Activated CD4-positive, alpha-beta T cell treated with anti-CD3 and anti-CD28 coated beads, Interleukin-2, amount 50 U/mL, for 1 hour (primary cell): ENCODE measurements around the gene ORC1.
"Not testable (repeated sequence)": the region's sequence is repeated elsewhere in the genome, so short reads cannot be mapped to it uniquely, and the experiment has no call there.

ENCODE experiments used
- DNase-seq: peaks from one replicate; pipeline ENCODE4 v3.0.0-alpha.2; 2020

ORC1 gene

GRCh38 chr1:52369851-52370250 is 34.4 kb downstream of the ORC1 start:
- not testable (repeated sequence) for DNase-seq

GRCh38 chr1:52368383-52369172 is 35.6 kb downstream of the ORC1 start:
- DNase-seq = peak; percentile 54

GRCh38 chr1:52367272-52367671 is 37.0 kb downstream of the ORC1 start:
- DNase-seq = no peak

- no peak for DNase-seq
These were observed 37.8 kb downstream of the ORC1 start for GRCh38 chr1:52366517-52366827.

DNA sequence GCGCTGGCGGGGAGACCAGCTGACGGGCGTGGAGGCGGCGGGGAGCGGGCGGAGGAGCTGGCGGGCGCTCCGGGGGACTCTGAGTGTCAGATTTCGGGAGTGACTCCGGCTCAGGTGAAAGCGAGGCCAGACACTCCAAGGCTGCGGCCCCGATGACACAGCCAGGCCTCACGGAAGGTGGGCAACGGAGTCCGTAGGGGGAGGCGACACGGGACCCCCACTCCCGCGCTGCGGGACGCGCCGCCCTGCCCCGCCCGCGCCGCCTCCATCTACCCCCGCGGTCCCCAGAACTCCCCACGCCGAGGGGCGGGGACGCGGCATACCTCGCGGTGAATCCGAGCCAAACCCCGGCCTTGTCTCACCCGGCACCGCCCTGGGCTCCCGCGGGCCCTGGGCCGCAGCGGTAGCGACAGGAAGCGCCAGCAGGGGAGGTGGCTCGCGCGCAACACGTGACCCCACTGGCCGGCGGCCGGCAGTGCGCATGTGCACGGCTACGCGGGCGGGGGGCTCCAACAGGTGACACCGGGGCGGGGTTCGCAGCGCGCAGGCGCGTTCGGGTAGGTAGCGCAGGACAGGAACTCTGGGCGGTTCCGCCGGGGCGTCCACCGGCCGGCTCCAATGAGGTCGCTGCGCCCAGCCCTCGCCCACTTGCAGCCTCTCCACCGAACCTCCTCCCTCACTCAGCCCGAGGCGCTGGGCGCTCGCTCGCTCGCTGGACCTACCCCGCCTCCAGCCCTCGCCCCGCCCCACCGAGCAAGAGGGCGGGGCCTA is 38.3 kb downstream of the ORC1 start, which contains the start of gene CC2D1B:
TSS of gene CC2D1B (minus strand) at position 460 of the 771 bp plus-strand sequence. CDS start 1,585 bp downstream, outside the sequence.
- peak; percentile 99 for DNase-seq

DNA sequence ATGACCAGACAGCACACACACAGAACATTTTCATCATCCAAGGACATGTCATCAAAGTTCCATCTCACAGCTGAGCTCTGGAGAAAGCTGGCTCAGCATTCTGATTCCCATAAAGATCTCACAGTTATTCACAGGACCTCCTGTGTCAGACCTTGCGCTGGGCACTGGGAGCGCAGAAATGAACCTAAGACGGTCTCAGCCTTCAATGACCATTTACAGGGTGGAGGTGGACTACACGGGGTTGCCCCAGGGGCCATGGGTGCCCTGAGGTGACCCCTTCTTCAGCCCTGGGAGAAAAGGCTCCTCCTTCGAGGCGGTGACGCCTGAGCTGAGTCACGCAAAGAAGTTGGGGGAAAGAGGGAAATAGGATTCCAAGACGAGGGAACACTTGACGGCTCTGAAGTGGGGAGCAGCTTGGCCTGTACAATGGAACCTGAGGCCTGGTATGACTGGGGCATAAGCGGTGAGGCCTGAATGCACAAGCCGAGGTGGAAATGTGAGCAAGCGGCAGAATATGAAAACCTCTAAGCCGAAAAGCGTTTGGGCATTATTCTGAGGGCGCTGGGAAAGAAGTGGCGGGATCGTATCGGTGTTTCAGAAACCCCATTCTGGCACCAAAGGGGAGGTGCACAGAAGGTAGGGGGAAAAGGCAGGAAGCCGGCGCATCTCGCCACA is 39.0 kb downstream of the ORC1 start:
- peak; percentile 13 for DNase-seq

- no peak for DNase-seq
These were observed 39.9 kb downstream of the ORC1 start for GRCh38 chr1:52364235-52364839.

DNA sequence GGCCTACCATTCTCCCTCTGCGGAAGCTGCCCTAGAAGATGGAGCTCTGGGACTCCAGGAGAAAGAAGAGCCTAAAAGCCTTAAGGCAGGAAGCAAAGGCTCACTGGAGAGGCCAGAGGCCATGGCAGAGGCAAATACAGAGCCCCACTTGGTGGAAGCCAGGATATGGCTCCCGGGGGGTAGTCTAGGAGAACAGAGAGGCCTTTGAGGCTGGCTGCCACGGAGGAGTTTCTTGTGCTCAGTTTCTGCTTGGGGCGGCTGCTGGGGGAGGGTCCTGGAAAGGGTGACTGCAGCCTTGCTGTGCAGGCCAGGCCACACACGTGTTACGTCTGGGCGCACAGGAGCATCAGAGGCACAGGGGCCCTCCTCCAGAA is 43.6 kb downstream of the ORC1 start:
- no peak for DNase-seq

DNA sequence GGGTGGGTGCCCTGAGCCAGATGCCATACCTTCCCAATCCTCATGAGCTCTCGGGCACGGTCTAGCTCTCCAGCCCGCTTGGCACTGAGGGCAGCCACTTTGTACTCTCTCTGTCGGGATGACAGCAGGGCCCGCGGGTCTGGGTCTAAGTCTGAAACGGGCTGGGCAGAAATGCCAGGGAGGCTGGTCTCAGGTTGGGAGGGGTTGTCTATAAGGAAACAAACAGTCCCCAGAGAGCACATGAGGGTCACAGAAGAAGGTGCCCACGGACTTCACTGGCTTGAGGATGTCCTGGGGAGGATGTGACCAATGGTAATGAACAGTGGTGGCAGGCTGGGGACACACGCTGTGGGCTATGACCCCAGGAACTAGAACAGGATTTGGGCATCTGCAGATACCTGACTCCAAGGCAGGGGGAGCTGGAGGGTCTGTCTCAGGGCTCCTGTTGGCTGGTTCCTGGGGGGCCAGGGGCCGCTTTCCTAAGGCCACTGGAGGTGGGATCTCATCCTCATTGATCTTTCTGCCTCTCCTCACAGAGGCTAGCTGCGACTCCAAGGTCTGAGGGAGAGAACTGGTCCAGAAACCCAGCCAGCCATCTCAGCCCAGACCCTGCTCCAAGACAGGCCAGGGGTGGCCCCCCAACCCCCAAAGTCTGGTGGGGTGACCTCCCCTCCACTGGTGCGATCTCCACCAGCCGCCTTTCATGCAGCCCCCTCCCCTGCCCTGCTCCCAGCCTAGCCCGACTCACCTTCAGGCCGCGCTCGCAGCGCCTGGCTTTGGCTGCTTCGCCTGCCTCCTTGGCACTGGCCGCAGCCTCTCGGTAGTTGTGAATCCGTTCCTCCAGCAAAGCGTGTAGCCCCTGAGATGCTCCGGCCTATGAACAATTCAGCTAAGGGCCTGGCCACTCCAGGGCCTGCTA is 44.3 kb downstream of the ORC1 start:
- DNase-seq = no peak

- DNase-seq = no peak
These were observed 45.2 kb downstream of the ORC1 start for GRCh38 chr1:52358851-52359497.

- DNase-seq = no peak
These were observed 46.8 kb downstream of the ORC1 start for GRCh38 chr1:52357397-52357796.

GRCh38 chr1:52356818-52357355 is 47.3 kb downstream of the ORC1 start:
- DNase-seq = no peak

GRCh38 chr1:52355847-52356505 is 48.2 kb downstream of the ORC1 start:
- DNase-seq = no peak

DNA sequence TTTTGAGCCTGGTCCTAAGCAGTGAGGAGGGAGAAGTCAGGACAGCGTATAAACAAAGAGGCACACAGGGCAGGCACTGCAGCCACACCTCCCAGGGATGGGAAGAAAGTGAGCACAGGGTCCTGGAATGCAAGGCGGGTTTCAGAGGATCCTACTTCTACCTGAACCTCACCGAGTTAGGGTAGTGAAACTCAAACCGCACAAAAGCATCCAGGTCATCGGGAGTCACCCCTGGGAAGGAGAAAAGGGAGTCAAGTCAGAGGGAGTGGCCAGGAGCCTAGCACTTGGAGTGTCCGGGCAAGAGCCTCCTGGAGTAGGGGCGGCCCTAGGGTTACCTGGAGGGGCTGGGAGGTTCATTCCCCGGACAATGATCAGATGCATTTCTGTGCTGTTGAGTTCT is 48.8 kb downstream of the ORC1 start:
- DNase-seq = no peak

GRCh38 chr1:52352690-52353089 is 51.5 kb downstream of the ORC1 start:
- DNase-seq = no peak

- DNase-seq = no peak
These were observed 55.4 kb downstream of the ORC1 start for GRCh38 chr1:52348704-52349300.

DNA sequence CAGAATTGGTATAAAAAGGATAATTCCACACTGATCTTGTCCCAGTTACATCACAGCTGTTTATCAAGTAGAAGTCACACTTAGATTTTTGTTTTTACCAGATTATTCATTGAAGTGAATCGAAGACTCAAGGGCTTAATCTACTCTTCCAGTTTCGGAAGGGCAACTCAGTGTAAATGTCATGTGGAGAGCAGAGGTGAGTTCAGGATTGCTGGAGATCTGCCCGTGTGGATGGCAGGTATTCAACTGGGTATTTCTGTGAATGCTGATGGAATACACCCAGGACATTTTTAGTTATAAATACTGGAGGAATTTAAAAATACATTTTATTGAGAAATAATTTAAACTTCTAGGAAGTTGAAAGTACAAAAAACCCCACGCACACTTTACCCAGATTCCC is 57.6 kb downstream of the ORC1 start:
- DNase-seq = no peak

DNA sequence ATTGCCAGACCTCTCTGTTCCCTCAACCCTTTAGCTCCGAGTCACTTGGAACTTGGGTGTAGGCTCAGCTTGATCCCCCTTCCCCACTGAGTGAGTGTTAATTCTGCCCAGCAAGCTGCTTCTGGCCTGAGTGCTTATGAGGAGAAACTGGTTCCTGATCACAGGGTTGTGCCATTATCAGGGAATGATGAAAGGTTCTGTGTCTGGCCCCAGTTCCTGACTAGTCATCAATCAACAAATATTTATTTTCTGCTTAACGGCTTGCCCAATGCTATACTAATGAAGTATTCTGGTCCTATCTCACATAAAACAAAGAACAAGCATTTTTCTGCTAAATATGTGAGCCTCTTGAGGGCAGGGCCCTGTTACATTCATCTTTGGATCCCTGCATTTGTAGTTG is 59.0 kb downstream of the ORC1 start:
- no peak for DNase-seq

- no peak for DNase-seq
These were observed 60.2 kb downstream of the ORC1 start for GRCh38 chr1:52343979-52344378.

DNA sequence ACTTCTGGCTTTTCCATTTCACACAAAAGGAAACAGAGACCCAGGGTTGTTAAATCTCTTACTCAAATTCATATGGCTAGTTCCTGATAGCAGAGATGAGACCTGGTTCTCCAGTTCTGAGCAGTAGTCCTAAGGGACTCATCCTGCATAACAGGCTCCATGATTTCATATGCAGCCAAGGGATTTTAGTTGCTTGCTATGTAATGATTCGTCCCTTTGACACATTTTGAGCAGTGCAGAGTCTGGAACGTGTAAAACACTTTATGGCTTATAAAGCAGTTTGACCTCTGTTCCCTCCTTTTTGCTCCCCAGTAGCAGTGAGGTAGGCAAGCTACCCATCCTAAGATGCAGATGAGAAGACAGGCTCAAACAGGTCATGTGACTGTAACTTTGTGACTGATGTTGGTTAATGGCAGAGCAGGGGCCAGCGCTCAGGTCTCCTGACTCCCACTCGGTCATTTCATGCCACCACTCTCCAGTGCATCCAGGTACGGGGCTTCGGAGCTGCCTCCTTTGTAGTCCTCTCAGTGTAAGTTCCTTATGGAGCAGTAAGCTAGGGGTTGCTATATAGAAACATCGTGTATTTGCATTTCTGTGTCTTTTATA is 62.5 kb downstream of the ORC1 start:
- no peak for DNase-seq
